Measurements from ENCODE around the gene CYRIA.
A peak's percentile ranks its signal among the peaks of the same experiment; 100 is the strongest.

The CYRIA gene

DNA sequence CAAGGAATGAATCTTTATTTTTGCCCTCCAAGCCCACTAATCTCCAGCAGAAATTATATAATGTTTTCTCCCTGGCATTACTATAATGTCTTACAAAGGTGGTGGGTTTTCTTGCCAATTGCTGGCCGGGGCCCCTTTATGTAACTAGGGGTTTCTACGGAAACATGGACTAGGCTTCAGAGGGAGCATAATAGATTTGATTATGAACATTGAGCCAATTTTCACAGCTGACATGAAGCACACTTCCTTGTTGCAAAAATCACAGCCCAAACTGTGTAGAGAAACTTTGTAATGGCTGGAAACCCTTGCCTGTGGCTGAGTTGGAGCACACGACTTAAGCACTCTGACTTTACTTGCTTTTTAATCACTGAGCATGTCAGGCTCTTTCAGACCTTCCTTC, 3.8 kb upstream of the CYRIA start:
- no peak for DNase-seq (ENCODE audit: low spot score)

DNA sequence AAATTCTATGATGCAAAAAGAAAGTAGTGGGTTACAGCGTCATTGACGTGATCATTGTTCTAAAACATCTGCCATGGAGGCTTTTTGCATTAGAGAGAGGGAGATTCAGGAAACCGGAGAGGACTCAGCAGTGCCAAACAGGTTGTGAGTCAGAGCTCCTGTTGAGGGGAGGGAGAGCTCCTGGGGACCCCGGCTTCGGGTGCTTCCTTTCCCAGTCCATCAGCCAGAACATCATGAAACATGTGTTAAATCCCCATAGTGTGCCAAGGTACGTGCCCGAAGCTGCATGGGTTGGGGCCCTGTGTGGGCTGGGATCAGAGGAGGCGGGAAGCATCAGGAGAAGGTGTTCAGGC, 791 bp upstream of the CYRIA start:
- no peak for DNase-seq (ENCODE audit: low spot score)

DNA sequence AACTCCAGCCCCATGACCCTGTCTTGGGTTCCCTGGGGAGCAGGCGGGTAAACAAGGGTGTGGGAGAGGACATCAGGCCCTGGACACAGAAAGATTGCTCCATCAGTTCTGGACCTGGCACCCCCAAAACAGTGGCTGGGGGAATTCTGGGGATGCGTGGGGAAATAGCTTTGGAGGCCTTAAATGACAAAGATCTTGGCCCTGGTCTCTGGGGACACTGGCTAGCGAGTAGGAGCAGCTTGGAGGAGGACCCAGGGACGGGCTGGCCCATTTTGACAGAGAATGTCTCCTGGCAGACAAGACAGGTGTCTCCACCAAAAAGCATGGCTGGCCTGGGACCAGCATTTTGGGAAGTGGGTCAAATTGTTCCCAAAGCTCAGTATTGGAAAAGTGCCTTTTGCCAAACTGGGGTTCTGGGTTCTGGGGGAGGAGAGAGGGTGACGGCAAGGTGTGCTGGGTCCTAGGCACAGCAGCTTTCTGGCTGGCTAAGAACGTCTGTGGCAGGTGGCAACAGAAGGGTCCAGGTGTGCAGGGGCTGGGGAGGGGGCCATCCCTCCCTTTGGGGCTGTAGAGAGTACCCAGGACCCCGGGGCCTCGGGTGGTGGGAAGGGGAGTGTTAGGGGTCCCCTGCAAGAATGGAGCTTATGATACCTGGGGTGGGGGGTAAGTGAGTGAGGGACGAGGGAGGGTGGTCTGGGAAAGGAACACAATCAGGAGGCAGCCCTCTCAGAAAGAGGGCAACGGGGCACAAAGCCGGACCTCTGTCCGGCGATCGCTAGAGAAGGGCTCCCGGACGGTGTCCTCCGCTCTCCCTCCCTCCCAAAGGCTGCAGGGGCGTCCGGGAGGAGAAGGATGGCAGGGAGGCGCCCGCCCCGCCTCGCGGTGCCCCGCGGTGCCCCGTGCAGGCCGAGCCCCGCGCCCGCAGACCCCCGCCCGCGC, 556 bp downstream of the CYRIA start:
- DNase-seq (ENCODE audit: low spot score) = peak; percentile 63

DNA sequence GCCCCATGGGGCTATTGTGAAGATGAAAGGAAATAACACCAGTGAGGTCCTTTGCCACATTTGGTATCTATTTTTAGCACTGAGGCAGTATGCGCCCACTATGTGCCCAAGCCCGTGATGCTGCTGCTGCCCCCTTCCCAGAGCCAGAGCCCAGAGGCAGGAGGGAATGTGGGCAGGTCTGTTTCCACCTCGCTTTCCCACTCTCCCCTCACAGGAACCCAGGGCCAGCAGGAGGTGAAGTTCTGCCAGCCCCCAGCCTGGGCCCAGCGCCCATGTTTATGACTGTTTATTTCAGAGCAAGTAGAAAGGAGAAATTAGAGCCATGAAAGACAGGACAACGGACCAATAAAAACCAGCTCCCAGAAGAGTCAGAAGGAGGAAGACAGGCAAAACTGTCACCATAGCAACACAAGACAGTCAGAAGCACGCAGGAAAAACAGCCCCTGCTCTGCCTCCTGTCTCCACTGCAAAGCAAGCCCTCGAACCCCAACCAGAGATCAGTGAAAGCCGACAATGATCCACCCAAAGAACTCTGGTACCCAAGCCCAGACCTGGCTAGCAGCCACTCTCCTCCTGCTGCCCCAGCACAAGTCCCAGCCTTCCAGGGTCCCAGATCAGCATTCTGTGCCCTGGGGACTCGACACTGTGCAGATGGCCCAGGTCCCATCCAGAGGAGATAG, 1.4 kb downstream of the CYRIA start:
- DNase-seq (ENCODE audit: low spot score) = peak; percentile 89

DNA sequence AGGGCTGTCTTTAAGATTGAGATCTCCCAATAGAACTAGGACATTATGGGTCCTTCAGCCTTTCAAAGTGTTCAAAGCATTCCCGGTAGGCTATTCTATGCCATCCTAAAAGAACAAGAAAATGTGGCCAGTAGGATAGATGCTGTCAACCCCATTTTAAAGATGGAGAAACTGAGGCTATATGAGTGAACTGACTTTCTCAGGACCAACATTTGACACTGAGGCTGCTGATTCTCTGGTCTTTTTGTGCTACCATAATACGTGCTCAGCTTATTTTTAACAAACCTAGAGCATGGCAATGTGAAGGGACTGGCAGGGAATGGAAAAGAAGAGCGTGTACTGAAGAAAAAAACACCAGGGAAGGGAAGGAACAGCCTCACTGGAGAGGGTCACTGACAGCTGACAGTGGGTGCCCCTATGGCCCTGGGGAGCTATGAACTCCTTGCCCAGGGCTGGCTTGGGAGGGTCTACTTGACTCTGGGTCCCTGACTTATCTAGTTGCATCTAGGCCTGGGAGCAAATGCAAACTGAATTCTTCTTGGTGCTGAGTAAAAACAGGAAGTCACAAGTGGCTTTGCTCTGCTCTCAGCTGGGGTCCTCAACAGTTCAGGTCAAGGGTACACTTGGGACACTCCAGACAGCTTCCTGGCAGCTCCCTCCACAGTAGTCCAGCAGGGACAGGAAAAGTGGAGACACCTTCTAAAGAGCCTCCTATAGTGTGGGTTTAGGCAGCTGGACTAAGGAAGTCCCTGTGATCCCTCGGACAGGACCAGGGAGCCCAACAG, 2.3 kb downstream of the CYRIA start:
- no peak for DNase-seq (ENCODE audit: low spot score)

DNA sequence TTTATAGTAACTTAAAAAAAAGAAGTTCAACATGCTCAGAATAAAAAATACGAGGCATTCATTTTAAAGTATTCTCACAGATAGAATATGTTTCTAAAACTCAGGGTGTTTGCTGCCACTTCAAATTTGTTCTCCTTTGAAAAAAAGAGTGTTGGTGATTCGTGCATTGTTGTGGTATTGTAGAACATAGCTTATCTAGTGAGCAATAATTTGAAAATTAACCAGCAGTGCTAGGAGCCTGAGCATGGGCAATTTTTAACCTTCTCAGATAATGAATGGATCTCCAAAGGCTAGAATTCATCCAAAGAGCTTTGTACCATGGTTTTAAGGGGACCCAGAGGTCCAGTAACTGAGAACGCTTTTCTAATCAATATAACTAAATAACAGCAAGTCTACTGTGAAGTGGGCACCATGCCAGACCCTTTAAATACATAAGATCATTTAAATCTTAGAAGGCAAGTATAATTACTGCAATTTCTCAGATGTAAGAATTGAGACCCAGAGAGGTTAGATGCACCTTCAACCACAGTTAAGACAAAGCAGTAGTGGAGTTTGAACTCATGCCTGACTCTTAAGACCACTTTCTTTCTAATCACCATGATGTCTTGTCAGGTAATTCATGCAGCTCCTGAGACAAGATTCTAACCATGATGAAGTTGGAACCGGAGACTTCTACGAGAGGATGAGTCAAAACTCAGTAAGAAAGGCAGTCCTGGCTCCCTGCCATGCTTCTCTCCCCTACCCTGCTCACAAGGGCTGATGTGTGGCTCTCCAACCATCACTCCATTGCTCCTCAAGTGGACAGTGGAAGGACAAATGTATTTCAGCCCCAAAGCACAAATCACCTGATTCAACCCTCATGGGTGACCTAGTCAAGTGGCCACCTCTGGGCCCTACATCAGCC, 3.4 kb downstream of the CYRIA start:
- DNase-seq (ENCODE audit: low spot score) = no peak

DNA sequence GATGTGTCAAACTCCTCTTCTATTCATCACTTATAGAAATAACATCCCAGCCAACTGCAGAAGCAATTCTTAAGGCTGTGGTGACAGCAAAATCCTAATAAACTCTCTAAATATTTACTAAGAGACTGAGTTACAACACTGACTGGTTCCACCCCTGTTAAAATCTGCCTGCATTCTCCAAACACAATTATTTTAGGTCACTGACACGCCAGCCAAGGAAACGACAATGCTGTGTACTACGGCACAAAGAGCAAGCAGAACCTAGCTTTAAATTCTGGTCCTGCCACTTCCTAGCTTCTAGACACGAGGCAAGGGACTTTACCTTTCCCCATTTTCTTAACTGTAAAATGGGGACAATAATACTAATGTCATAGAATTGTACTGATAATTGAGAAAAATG, 4.1 kb downstream of the CYRIA start:
- no peak for DNase-seq (ENCODE audit: low spot score)

DNA sequence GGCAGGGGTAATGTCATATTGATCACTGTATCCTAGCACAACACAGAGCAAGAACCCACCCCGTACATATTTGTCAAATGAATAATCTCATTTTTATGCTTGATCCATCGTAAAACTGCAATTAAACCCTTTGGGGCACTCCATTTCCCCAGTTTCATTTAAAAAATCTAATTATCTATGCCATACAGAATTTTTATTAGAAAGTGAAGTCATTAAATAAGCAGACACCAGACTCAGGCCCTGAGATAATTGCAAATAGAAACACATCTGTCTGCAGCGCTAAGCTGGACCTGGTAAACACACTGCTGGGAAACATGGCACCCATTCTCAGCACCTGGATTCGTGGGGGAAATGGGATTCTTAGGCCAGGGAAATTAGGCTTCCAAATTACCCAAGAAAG, 5.1 kb downstream of the CYRIA start:
- no peak for DNase-seq (ENCODE audit: low spot score)

DNA sequence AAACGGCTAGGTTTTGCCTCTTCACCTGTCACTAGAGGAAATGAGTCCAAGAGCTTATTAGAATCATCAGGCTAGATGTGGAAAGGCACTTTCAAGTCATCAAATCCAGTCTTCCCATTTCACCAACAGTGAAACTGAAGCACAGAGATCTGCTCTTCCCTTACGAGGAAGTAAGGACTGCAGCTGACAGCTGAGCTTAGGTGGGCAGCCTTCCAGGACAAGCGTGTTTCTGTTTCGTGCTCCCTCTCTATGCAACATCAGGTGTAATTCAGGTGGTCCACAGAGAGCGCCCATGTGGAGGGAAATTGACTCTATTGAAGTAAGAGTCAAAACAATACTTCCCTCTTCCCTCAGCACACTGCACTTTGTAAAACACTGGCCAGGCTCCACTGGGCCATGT, 5.5 kb downstream of the CYRIA start:
- no peak for DNase-seq (ENCODE audit: low spot score)

DNA sequence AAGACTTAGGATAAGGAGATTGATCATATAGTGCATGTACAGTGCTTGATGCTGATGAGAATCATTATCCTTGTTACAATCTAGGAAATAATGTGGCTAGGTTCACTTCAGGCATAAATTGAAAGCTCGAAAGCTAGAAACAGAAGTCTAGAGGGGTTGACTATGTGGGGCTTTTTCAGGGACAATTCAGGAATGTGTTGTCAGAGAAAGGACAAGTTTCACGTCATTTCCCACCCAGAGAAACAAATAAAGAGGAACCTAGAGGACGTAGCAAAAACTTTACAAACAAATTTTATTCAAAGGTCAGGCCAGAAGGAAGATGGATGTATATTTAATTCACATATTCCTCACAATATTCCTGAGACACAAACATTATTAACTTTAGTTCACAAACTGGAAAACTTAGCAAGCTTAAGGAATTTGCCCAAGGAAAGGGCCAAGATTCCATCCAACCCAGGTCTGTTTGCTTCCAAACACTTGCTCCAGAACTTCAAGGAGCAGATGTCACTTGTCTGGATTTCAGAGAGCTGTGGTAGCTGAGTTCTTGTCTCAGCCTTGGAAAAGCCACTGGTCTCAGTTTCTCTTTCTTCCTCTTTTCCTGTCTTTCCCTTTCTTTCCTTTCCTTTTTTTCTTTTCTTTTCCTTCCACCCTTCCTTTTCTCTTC, 7.4 kb downstream of the CYRIA start:
- DNase-seq (ENCODE audit: low spot score) = no peak

DNA sequence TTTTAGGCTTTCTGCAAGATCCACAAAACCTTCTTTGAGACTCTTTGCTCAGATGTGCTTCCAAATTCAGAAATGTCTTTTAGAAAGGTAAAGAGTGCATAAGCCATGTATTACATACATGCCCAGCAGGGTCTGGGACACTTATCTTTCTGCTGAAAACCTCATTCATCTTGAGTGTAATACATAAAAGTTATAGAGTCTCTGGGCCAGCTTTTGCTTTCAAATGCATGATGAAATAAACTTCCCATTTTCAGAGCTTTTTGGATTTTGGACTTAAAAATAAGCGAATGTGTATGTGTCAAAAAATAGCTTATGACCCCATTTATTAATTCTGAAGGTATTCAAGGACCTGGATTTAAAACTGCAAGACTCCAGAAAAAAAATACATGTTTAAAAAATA, 8.0 kb downstream of the CYRIA start:
- DNase-seq (ENCODE audit: low spot score) = no peak

DNA sequence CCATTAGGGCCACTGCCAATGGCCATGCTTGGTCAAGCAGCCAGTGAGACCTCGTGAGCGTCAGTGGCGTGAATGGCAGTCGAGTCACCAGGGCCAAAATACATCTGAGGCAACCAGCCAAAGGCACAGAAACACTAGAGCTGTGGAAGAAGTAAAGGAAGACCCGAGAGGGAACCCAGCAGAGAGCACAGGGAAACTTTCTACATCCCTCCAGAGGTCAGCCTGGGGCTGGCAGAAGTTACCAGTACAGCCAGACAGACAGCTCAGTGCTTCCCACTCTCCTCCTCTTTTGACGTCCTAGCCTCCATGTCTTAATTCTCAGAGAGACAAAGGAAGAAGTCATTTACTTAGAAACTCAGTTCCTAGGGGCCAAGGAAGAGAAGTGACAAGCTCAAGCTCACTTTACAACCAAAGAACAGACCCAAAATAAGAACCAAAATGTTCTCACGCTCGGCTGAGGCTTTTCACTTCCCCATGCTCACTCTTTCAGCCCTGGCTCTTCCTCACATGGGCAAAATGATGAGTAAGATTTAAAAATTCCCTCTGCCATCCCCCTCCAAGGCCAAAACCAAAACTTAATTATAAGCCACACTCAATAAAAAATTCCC, 8.7 kb downstream of the CYRIA start:
- no peak for DNase-seq (ENCODE audit: low spot score)

DNA sequence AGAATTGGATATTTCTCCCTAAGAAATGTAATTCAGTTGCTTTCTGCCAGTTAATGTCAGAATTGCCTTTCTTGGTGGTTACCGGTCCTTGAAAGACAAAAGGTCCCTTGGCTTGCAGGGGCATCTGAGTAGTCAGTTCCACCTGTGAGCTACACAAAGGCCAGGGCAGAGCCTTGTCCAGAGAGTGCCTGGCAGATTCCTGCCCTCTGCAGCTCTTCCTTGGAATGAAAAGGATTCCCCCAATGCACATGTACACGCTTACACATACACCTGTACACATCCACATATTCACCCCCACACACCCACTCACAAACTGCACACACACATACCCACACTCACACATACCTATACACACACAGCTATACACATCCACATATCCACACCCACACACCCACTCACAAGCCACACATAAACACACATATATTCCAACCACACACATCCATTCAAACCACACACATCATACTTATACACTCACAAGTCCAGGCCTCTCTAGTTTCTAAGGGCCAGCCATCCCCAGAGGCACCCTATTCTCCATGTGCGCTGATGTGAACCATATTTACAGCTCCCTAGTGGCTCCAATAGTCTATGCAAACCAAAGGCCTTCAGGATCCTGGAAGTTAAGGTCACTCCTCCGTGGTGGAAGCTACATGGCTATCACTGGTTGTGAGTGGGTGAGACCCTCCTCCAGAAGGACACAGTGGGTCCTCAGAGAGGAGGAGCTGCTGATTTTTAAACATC, 9.6 kb downstream of the CYRIA start:
- DNase-seq (ENCODE audit: low spot score) = no peak

DNA sequence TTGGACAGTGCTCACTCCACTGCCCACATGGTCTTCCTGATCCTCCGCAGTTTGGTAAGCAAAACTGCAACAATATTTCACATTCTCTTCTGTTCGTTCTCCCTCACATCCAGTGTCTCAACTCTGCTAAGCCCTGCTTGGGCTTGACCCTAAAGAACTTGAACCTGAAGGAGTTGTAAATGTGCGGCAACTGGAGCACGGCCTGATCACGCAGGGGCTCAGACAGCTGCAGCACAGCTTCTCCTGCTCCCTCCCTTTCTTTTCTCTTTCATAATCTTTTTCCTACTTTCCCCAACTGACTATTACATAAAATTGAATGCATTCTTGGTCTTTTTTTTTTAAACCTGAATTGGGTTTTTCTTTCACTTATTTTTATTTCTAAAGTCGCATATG, 10.2 kb downstream of the CYRIA start:
- DNase-seq (ENCODE audit: low spot score) = no peak

DNA sequence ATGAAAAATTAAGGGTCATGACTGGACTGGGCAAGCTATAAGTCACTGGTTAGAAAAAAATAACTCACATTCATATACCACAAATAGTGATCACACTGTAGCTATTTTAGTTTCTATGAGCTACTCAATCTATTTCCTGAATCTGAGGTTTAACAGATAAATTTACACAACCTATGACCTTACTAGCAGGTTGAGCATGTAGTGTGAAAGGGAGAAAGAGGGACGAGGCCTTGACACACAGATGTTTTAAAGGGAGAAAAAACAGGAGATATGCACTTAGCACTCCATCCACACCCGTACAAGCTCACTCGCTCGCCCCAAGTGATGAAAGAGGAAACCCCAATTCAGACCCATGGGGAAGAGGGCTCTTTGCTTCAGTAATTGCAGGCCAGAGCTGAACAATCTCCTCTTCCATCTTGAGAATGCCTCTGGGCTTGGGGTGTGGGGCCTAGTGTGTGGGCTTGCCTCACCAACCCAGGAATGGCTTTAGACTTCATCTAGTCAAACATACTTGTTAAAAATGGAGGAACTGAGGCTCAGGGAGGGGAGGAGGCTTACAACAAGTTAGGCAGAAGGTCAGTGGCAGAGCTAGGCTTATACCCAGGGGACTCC, 10.7 kb downstream of the CYRIA start:
- DNase-seq (ENCODE audit: low spot score) = no peak

DNA sequence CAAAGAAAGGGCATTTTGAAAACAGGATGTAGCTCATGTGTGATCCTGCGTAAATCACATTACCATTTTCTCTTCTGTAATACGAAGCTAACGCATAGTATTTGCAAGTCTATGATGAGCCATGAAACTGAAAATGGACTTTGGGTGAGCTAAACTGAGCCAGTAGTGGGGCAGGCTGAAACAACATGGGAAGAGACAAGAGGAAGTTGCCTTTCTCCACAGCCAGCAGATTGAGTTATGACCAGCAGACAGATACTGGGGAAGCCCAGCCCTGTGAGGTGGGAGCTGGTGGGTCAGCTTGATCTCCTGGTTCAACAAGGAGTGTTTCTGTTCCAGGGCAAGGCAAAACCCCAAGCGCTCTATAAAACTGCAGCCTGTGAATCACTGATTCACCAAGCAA, 11.8 kb downstream of the CYRIA start:
- DNase-seq (ENCODE audit: low spot score) = no peak

DNA sequence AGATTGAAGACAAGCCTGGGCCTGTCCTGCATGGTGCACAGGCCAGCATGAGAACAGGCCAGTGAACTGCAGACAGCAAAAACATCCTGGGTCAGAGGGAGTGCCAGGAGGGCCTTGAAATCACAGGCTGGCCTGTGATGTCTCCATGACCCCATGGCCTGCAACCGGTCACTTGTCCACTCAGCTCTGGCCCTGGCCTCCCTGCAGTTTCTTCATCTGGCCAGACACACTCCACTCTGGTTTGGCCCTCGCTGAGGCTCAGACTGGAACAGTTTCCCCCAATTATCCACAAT, 12.6 kb downstream of the CYRIA start:
- no peak for DNase-seq (ENCODE audit: low spot score)

DNA sequence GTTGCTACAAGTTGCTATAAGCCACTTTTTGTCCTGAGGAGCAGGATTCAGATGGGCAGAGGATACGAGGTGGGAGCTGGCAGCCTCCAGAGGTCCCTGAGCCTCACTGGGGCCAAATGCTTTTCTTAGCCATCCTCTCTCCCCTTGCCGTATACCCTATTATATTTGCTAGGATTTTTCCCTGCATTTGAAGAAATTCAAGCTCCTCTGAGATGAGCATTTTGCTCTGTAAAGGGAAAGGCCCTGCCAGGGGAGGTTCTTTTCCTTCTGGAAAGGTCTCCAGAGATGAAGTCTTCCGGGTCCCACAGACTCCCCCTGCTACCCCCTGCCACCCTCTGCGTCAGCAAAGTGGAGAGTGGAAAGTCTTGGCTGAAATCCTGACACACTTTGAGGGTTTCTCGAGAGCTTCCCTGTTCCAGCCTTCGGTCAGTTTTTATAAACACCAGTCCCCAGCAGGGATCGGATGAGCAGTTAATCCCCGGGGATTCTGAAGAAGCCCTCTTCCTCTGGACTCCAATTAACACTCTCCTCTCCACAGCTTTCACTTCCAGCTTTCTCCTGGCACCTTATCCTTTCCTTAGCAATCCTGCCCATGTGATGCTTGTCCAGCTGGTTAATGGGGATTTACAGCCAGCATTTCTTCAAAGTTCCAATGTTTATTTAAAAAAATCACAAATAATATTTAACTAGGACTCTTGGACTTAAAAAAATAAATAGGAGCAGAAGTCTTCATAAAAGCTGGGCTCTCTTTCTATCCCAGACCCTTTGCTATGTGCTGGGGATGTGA, 13.1 kb downstream of the CYRIA start:
- no peak for DNase-seq (ENCODE audit: low spot score)

Data from cerebellar cortex (tissue), 1 donor.